Gastroesophageal sphincter (tissue), 4 donors: Measurements from ENCODE around the gene KLHDC3. TPM values are rescaled to one million over a fixed set of nuclear protein-coding genes. Genes with fewer than 3 reads are reported as not detected.

Experiments used
- ATAC-seq: fragments of 150-250 bp; one replicate; pipeline ENCODE4 v1.9.1; 2016; ENCODE audit warnings: mild to moderate bottlenecking, moderate library complexity
- H3K27ac ChIP-seq, 4 donors: fragments of 200-600 bp; sonication (generic) in 3 of 4; 1 replicate in 3 of 4; 2 replicates in 1 of 4; pipeline ENCODE4 v1.5.1; 2016 to 2019
- H3K27me3 ChIP-seq: fragments of 200-600 bp; sonication (generic); one replicate; pipeline ENCODE4 v1.5.1; 2019
- H3K36me3 ChIP-seq, 2 donors: fragments of 200-600 bp; sonication (generic); one replicate each; pipeline ENCODE4 v1.5.1; 2019; ENCODE audit warnings: control low read depth in 1 of 2
- H3K4me1 ChIP-seq, 3 donors: fragments of 200-600 bp; sonication (generic); 1 replicate in 2 of 3; 2 replicates in 1 of 3; pipeline ENCODE4 v1.5.1; 2016 to 2019; ENCODE audit warnings: control low read depth in 2 of 3
- H3K4me3 ChIP-seq, 2 donors: fragments of 200-600 bp; sonication (generic); one replicate each; pipeline ENCODE4 v1.5.1; 2019; ENCODE audit warnings: mild to moderate bottlenecking in 1 of 2, moderate library complexity in 1 of 2
- H3K9me3 ChIP-seq, 3 donors: fragments of 200-600 bp; sonication (generic); one replicate each; pipeline ENCODE4 v1.5.1; 2017 to 2019; ENCODE audit warnings: control low read depth in 2 of 3
- EP300 ChIP-seq: sonication (generic); formaldehyde crosslinking; IDR thresholded peaks from one replicate; pipeline ENCODE4 v1.6.1; 2017; ENCODE audit warnings: antibody characterized with exemption, mild to moderate bottlenecking
- POLR2A ChIP-seq, 2 donors: fragments of 450-650 bp; IDR thresholded peaks; one replicate each; pipeline ENCODE4 v1.6.1; 2017; ENCODE audit warnings: antibody characterized with exemption in 2 of 2, mild to moderate bottlenecking in 2 of 2, moderate library complexity in 1 of 2
- POLR2AphosphoS5 ChIP-seq: sonication (generic); formaldehyde crosslinking; IDR thresholded peaks from one replicate; pipeline ENCODE4 v1.6.1; 2017; ENCODE audit warnings: antibody characterized with exemption
- WGBS, 2 donors: methylation state at CpG; one replicate each; pipeline ENCODE4 v1.1.5; 2018; ENCODE audit warnings: low coverage in 1 of 2; 5-methylcytosine and 5-hydroxymethylcytosine counted together
- total RNA-seq, 4 donors: library from RNA; depleted of rRNA; stranded (reverse); fragments of >200 nt; gene quantifications; one replicate each; pipeline ENCODE4 v1.1.0, GENCODE V29; 2016
- TF ChIP-seq, protein P1 (sequence below), 4 experiments: fragments of 200-600 bp in 2 of 4; fragments of 450-650 bp in 2 of 4; sonication (generic) in 1 of 4; IDR thresholded peaks; one replicate each; pipeline ENCODE4 v1.5.1; 2017 to 2019; ENCODE audit warnings: antibody characterized with exemption in 4 of 4, mild to moderate bottlenecking in 2 of 4, moderate library complexity in 2 of 4

Gene KLHDC3
- total RNA-seq, 4 donors from 2014 or later: 96.9 to 145 (median 129) TPM

DNA sequence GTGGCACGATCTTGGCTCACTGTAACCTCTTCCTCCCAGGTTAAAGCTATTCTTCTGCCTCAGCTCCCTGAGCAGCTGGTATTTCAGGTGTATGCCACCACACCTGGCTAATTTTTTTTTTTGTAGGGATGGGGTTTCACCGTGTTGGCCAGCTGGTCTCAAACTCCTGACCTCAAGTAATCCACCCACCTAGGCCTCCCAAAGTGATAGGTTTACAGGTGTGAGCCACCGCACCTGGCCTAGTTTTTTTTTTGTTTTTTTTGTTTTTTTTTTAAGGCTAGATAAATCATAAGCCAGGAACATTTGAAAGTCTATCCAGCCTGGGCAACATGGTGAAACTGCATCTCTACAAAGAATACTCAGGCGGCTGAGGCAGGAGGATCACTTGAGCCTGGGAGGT lies 18.3 kb downstream of the KLHDC3 start:
- 82 to 89% methylated on average over 3 to 4 of the region's 4 CpGs for WGBS, 2 donors
- H3K36me3 ChIP-seq: peaks cover 3 to 98% of the 10 kb centered on the region in 2 donors

DNA sequence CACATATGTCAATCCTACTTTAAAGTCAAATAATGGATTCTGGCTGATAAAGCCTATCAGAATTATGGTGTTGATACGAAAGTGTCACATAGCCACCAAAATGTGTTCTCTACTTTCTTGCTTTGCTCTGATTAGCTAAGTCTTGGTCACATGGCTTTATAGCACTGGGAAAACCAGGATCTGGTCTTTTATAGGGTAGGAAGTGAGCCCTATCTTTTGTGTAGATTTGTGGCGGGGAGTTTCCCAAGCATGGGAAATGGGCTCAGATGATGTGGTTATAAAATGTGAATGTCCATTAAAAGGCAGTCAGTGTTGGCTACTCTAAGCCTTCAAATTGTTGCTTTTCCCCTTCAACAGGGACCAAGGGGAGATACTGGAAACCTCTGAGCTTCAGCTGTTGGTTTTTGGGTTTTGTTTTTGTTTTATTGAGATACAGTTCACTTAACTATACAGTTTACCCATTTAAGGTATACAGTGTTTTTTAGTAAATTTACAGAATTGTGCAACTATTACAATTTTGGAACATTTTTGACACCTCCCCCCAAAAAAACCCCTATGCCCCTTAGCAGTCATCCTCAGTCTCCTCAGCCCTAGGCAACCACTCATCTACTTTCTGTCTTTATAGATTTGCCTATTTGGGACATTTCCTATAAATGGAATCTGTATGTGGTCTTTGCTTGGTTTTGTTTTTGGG lies 19.6 kb downstream of the KLHDC3 start:
- WGBS, 2 donors: 85 to 100% methylated on average over 1 to 2 of the region's 2 CpGs
- no peaks in the 10 kb centered on the region for H3K9me3 ChIP-seq
- ATAC-seq: no peak
- H3K4me3 ChIP-seq: no peak overlapping the region
- H3K36me3 ChIP-seq: peaks cover 3 to 98% of the 10 kb centered on the region in 2 donors
- no peak for TF ChIP-seq POLR2AphosphoS5
- TF ChIP-seq, protein P1, sequence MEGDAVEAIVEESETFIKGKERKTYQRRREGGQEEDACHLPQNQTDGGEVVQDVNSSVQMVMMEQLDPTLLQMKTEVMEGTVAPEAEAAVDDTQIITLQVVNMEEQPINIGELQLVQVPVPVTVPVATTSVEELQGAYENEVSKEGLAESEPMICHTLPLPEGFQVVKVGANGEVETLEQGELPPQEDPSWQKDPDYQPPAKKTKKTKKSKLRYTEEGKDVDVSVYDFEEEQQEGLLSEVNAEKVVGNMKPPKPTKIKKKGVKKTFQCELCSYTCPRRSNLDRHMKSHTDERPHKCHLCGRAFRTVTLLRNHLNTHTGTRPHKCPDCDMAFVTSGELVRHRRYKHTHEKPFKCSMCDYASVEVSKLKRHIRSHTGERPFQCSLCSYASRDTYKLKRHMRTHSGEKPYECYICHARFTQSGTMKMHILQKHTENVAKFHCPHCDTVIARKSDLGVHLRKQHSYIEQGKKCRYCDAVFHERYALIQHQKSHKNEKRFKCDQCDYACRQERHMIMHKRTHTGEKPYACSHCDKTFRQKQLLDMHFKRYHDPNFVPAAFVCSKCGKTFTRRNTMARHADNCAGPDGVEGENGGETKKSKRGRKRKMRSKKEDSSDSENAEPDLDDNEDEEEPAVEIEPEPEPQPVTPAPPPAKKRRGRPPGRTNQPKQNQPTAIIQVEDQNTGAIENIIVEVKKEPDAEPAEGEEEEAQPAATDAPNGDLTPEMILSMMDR (IDR thresholded peaks at IDR 0.05): no peak
- no peak for TF ChIP-seq EP300
- no peak for TF ChIP-seq POLR2A (IDR thresholded peaks at IDR 0.05)
- H3K4me1 ChIP-seq: peaks cover 0 to 13% (median 0%) of the 10 kb centered on the region in 3 donors
- H3K27ac ChIP-seq: no peak overlapping the region
- H3K27me3 ChIP-seq: no peaks in the 10 kb centered on the region

More for the DNA sequence above, 18.3 kb downstream of the KLHDC3 start:
- no peak for ATAC-seq
- Histone ChIP-seq H3K4me1 (peaks cover 0 to 13% (median 0%) of the 10 kb centered on the region in 3 donors), H3K27ac (no peak overlapping the region), H3K27me3 (no peaks in the 10 kb centered on the region), H3K9me3 (no peaks in the 10 kb centered on the region), H3K4me3 (no peak overlapping the region)
- TF ChIP-seq POLR2AphosphoS5 (no peak), EP300 (no peak), POLR2A (IDR thresholded peaks at IDR 0.05) (no peak)
- TF ChIP-seq, protein P1 (IDR thresholded peaks at IDR 0.05): no peak

DNA sequence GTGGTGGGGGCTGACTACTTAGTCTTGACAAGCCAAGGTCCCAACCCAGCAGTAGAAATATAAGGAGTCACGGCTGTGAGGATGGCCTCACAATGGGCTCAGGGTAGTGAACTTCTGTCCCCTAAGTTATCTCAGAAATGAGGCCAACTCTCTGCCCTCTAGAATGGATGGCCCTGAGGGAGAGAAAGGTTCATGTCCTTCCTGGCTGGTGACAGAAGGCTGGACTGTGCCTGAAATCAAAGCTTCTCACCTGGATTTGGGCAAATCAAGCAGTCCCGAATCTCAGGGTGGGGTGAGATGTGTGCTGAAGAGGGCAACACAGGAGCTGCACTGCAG lies 20.1 kb downstream of the KLHDC3 start:
- ATAC-seq: no peak
- Histone ChIP-seq H3K9me3 (no peaks in the 10 kb centered on the region), H3K36me3 (peaks cover 2 to 98% of the 10 kb centered on the region in 2 donors), H3K27ac (no peak overlapping the region), H3K4me1 (peaks cover 0 to 13% (median 0%) of the 10 kb centered on the region in 3 donors), H3K4me3 (no peak overlapping the region), H3K27me3 (no peaks in the 10 kb centered on the region)
- WGBS, 2 donors: 67% methylated on average over 1 of the region's 2 CpGs; no CpG with 5 or more reads in 1 of the 2 donors
- TF ChIP-seq POLR2AphosphoS5: no peak
- TF ChIP-seq POLR2A (IDR thresholded peaks at IDR 0.05): no peak
- no peak for TF ChIP-seq EP300
- TF ChIP-seq, protein P1 (IDR thresholded peaks at IDR 0.05): no peak

DNA sequence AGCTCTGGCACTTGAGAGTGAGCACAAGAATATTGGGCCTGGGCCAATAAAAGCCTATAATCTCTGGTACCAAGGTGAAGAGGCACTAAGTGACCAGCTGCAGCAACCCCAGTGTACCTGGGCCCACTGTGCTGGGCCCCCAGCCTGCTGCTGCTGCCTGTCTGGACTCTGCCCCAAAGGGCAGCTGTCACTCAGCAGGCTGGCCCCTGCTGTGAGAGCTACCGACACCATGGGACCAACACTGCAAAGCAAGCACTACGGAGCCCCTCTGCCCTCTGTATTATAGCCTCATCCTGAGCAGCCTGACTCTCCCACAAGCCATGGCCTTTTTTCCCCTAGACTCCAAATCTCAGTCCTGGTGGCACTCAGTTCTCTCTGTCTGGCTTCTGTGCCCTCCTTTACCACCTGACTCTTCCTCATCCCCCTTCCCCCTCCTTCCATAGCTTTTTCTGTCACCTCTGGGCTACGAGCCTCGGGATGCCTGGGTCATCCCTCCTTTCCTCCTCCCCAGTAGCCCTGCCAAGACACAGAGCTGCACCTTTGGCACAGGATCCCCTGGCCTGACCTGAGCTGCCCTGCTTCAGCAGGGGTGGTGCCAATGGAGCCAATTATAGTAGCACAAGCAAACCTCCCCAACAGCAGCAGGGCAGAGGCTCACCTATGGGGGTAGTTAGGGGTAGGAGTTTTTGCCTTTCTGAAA lies 21.6 kb downstream of the KLHDC3 start:
- WGBS, 2 donors: 15 to 100% methylated on average over 1 to 2 of the region's 4 CpGs
- Histone ChIP-seq H3K4me1 (peaks cover 0 to 13% (median 0%) of the 10 kb centered on the region in 3 donors), H3K9me3 (no peaks in the 10 kb centered on the region), H3K4me3 (no peak overlapping the region), H3K27me3 (no peaks in the 10 kb centered on the region), H3K36me3 (peaks cover 0 to 97% of the 10 kb centered on the region in 2 donors), H3K27ac (peak overlapping the region in 2 of 4 donors; percentile 2 to 40)
- TF ChIP-seq POLR2AphosphoS5 (no peak), POLR2A (IDR thresholded peaks at IDR 0.05) (no peak), EP300 (no peak)
- TF ChIP-seq, protein P1 (IDR thresholded peaks at IDR 0.05): no peak
- ATAC-seq: no peak
